SHP77 treated with DMSO at 0.1 percent for 48 hours (cell line): ENCODE results near the gene RHOBTB3.

Source experiments
- DNase-seq: peaks from one replicate; lab custom pipeline; 2025; lab: John Stamatoyannopoulos, UW

RHOBTB3 gene

DNA sequence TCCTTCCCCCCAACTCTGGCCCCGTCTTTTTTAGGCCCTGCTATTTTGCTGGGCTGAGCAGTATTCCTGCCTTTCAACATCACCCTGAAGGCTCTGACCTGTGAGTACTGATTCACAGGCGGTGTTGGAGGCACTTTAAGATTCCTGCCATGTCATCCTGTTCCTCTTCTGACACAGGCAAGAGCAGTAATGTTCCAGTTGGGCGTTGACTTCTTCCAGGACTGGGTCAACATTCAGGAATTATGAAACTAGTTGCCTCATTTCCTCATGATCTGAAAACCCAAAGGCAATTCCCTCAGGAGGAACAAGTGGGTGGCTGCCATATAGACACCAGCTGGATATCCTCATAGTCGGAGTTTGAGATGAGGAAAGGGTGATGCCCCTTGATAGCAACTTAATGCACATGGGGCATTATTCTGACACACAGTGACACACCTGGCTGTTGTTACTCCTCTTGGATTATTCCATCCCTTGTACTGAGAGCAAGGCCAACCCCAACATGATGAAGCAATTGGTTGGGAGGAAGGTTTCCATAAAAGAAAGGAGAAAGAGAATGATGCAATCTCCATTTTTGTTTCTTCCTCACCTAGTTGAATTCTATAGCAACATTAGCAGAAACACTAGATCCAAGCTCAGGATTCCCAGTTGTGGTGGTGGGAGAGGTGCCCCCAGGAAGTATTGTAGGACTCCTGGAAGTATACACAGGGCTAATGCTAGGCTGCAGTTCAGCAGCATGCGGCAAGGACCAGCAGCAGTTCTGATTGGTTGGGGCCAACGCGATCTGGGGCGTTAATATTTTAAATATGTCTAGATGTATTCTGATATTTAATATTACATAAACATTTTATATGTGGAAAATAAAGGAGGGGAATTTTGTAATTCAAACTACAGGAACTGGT, 111.0 kb downstream of the RHOBTB3 start:
- DNase-seq = no peak

DNA sequence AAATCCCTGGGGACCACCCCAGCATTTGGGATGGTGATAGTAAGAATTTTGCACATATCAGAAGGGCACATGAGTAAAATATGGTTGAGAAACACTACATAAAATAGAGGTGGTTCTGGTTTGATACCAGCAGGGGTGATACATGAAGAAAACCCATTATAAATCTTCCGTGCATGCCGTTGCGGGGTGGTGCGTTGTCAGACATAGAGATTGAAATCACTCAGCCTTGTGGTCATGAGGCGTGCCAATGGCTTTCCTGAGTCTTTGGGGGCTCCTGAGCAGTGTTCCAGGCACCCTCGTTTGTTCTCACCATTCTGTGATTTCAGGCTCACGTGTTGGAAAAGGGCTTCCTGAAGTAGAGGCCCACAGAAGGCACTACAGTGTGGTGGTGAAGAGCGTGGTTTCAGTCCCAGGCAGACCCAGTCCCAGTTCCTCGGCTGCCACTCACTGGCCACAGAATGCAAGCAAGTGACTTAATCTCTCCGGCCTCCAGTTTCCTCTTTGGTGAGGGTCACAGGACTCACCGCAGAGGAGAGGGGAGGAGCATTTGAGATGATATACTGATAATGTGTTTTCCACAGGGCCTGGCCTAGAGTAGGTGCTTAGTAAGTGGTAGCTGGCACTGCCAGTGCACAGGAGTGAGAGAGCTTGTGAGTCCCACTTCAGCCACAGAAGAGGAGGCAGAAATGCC, 111.9 kb downstream of the RHOBTB3 start:
- DNase-seq = no peak

DNA sequence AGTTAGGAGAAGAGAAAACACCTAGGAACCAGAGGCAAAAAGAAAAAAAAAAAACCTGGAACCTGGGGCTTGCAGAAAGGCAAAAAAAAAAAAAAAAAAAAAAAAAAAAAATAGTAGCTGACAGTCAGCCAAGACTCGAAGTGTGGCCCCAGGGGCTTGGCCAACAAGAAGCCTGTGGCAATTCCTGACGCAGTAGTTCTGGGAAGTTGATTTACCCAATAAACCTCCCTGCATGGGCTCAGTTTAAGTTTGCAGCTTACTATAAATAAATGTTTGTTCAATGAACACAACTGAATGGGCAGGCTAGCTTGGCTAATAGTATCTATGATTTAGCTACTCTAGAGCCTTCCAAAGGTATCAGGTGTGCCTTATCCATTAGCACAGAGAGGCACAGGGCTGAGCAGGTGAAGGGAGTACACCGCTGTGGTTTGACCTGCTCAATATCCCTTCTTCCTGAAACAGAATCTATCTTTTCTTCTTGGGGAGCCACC, 112.6 kb downstream of the RHOBTB3 start:
- no peak for DNase-seq

DNA sequence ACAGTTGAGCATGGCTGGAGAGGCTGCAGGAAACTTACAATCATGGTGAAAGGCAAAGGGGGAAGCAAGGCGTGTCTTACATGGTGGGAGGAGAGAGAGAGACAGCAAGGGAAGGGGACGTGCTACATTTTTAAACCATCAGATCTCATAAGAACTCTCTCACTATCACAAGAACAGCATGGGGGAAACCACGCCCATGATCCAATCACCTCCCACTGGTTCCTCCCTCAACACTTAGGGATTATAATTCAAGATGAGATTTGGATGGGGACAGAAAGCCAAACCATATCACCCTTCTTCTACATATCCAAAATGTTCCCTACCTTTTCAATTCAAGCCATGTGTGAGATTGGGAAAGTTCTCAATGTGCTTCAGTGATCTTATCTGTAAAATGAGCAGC, 114.3 kb downstream of the RHOBTB3 start:
- no peak for DNase-seq
